HCEC 1CT (cell line): ENCODE measurements around the gene TTC33.
"Not testable (repeated sequence)": the region's sequence is repeated elsewhere in the genome, so short reads cannot be mapped to it uniquely, and the experiment has no call there.

Experiments used
- DNase-seq: peaks from one replicate; pipeline ENCODE4 v3.0.0-alpha.2; 2017

The TTC33 gene

GRCh38 chr5:40779561-40779960 lies 23.8 kb upstream of the TTC33 start:
- no peak for DNase-seq

DNA sequence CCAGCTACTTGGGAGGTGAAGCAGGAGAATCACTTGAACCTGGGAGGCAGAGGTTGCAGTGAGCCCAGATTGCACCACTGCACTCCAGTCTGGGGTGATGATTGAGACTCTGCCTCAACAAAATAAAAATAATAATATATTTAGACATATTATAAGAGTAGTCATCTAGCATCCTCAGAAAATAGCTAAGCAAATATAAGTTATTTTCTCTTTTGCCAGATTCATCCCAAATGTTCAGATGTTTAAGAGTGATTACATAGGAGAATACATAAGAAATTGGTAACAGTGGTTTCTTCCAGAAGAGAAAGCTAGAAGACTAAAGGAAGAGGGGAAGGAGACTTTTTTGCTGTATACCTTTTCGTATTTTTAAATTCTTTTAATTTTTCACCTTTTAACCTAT lies 22.4 kb upstream of the TTC33 start:
- no peak for DNase-seq

- no peak for DNase-seq
These were observed 20.9 kb upstream of the TTC33 start for GRCh38 chr5:40776658-40776977.

GRCh38 chr5:40775846-40776657 lies 20.3 kb upstream of the TTC33 start:
- no peak for DNase-seq

- peak; percentile 14 for DNase-seq
These were observed 19.5 kb upstream of the TTC33 start for GRCh38 chr5:40775085-40775845.

DNA sequence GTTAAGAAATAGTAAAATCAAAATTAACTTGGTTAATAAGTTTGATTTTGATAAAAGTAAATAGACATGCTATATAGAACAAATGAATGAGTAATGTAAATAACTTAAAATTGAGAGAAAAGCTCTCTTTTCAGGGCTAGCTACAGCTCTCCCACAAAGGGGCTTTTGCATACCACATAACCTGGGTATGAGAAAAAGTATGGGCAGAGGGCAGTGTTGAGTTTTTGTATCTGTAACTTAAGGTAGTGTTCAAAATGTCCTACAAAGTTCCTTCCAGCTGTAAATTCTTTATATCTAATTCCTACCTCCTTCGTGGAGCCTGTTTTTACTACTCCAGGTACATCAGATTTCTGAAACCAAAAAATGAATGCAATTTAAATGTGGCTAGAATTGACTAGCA lies 18.9 kb upstream of the TTC33 start:
- no peak for DNase-seq

GRCh38 chr5:40770764-40771163 lies 15.0 kb upstream of the TTC33 start:
- no peak for DNase-seq

DNA sequence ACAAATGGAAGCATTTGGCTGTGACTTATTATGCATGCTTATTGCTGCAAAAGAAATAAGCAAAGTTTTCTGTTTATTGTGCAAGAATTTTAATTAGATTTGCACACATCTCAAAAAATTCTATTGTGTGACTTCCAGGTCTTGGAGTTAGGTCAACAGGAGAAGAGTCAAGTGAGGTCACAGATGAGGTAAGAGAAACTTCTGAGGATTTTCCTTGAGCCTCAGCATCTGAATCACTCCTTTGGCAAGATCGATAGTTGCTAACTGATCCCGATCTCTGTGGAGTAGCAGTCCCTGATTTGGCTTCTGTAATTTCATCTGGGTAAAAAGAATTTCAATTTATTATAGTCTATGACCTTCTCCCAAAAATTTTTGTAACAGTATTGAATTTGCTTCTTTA lies 6.9 kb upstream of the TTC33 start:
- DNase-seq: no peak

DNA sequence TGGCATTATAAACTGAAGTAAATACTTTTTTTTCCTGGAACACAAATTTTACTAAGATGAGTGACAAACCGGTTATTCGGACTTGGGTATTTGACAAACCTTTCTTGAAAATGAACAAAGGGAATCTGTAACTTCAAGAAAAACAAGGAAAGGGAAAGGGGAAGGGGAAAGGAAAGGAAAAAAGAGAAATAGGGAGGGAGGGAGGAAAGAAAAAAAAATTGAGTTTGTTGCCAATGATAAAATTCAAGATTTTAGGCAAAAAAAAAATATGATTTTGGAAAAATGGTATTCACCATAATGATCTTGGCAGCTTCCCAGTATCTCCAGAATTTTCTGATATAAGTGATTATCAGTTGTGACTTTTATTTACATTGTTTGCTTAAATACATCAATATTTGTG lies 1.6 kb upstream of the TTC33 start:
- DNase-seq: no peak

- DNase-seq: peak; percentile 81
These were observed 711 bp downstream of the TTC33 start for GRCh38 chr5:40755093-40755406.

GRCh38 chr5:40754381-40755092 lies 1.2 kb downstream of the TTC33 start:
- DNase-seq: peak; percentile 37

DNA sequence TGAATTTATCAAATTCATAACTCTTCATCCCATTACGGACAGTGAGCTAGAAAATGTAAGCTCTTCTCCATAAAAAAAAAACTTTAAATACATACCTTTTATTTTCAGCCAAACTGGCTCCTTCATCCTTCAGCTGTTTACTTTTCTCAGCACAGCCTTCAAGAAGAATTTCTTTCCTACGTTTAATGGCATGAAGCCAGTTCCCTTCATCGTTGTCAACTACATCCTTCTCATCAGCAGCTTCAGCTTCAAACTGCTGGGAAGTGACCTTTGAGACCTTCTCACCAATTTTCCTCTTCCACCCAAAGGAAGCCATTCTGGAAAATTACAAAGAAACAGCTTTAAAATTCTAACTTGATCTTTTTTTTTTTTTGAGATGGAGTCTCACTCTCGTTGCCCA lies 9.1 kb downstream of the TTC33 start:
- DNase-seq: no peak

DNA sequence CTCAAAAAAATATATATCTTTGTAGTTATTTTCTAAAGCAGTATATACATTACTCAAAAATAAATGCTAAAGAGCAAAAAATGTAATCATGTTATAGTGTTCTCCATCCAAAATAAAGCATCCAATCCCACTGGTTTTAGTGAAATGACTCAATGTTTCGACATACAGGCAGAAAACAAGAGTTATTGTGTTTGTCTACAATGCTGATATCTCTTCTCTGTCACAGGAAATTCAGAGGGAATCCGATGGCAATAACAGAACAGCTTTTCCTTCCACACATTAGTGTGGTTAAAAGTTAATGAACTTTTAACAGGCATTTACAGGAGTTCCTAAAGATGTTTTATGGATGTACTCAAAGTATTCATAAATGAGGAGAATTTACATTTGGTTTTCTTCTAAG lies 12.0 kb downstream of the TTC33 start:
- DNase-seq: no peak

DNA sequence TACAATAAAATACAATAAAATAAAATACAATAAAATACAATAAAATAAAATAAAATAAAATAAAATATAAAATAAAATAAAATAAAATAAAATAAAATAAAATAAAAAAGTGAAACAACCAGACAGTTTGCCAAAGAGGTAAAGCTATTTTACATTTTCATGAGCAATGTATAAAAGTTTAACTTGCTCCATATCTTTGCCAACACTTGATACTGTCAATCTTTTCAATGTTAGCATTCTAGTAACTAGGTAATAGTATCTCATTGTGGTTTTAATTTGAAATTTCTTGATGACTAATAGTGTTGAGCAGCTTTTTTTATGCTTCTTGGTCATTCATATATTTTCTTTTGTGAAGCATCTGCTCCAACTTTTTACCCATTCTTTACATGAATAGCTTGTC lies 17.3 kb downstream of the TTC33 start:
- DNase-seq: peak; percentile 54

- peak; percentile 61 for DNase-seq
These were observed 19.5 kb downstream of the TTC33 start for GRCh38 chr5:40736103-40736875.

GRCh38 chr5:40735609-40736008 lies 20.2 kb downstream of the TTC33 start:
- no peak for DNase-seq

- DNase-seq: peak; percentile 62
These were observed 20.8 kb downstream of the TTC33 start for GRCh38 chr5:40734986-40735385.

DNA sequence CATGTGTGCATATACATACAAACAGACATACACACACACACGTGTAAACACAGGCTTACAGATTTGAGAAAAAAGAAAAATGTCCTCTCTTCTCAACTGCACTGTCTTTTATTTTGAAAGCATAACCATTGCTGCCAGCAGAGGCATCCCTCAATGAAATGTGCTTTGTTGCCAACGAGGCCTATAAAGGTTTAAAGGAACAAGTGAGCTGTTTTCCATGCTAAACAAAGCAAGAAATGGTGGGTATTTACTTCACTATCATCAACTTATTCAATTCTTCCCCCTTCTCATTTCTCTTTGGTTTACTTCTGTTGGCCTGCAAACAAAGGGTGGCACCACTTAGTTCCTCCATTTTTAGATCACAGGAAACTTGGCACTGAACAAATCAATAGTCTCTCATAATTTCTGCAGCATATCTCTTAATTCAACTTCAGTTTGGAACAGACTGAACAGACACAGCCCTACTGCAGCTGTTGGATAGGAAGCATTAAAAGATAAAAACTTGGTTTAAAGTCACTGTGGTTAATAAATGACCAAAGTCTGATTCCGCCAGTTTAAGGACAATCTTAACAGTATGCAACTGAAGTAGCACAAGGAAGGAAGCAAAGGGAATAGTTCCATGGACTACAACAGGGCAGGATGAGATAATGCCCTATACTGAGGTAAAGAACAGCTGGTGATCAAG lies 21.7 kb downstream of the TTC33 start:
- DNase-seq: no peak

- no peak for DNase-seq
These were observed 22.3 kb downstream of the TTC33 start for GRCh38 chr5:40733434-40733833.

GRCh38 chr5:40722497-40722911 lies 33.3 kb downstream of the TTC33 start:
- DNase-seq: not testable (repeated sequence)

GRCh38 chr5:40720069-40720468 lies 35.7 kb downstream of the TTC33 start:
- no peak for DNase-seq

DNA sequence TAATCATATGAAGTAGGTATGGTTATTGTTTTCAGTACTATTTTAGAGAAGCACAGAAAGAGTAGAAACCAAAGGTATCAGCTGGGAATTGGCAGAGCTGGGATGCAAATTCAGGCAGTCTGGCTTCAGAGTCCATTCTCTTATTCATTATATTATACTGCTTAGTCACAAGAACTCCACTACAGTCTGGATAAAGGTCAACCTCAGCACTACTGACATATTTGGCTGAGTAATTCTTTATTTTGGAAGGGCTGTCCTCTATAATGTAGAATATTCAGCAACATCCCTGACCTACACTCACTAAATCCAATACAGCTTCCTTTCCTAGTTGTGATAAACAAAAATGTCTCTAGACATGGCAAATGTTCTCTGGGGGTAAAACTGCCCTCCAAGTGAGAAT lies 38.5 kb downstream of the TTC33 start:
- DNase-seq: peak; percentile 74

- DNase-seq: no peak
These were observed 39.2 kb downstream of the TTC33 start for GRCh38 chr5:40716590-40716989.
